GM18511 (cell line): Measurements from ENCODE around the gene BCAP29.

Experiments used
- ATAC-seq: cut with Tn5 transposase; IDR thresholded peaks from one replicate; pipeline ENCODE4 v1.9.1; 2021; ENCODE audit warnings: mild to moderate bottlenecking, moderate library complexity; ENCODE audit not compliant: unreplicated experiment

BCAP29 gene

GRCh38 chr7:107581387-107582013 is 1.5 kb downstream of the BCAP29 start:
- ATAC-seq: no peak

GRCh38 chr7:107582875-107583274 is 2.8 kb downstream of the BCAP29 start:
- ATAC-seq: no peak

- ATAC-seq: no peak
Measured at GRCh38 chr7:107584716-107585115, 4.7 kb downstream of the BCAP29 start.

- ATAC-seq: no peak
Measured at GRCh38 chr7:107588529-107589130, 8.6 kb downstream of the BCAP29 start.

- no peak for ATAC-seq
Measured at GRCh38 chr7:107591421-107591820, 11.4 kb downstream of the BCAP29 start.

GRCh38 chr7:107592361-107593024 is 12.4 kb downstream of the BCAP29 start:
- ATAC-seq: no peak

- no peak for ATAC-seq
Measured at GRCh38 chr7:107593025-107593410, 13.0 kb downstream of the BCAP29 start.

- ATAC-seq: no peak
Measured at GRCh38 chr7:107594961-107595737, 15.1 kb downstream of the BCAP29 start.

- no peak for ATAC-seq
Measured at GRCh38 chr7:107596881-107597581, 17.0 kb downstream of the BCAP29 start.

GRCh38 chr7:107597582-107597916 is 17.5 kb downstream of the BCAP29 start:
- ATAC-seq: no peak

- ATAC-seq: no peak
Measured at GRCh38 chr7:107597953-107598352, 17.9 kb downstream of the BCAP29 start.

- no peak for ATAC-seq
Measured at GRCh38 chr7:107599262-107599661, 19.2 kb downstream of the BCAP29 start.

- ATAC-seq: no peak
Measured at GRCh38 chr7:107600816-107601215, 20.8 kb downstream of the BCAP29 start.

GRCh38 chr7:107605218-107605815 is 25.3 kb downstream of the BCAP29 start:
- ATAC-seq: no peak

- ATAC-seq: no peak
Measured at GRCh38 chr7:107606303-107606702, 26.3 kb downstream of the BCAP29 start.

GRCh38 chr7:107609811-107610261 is 29.8 kb downstream of the BCAP29 start:
- no peak for ATAC-seq

GRCh38 chr7:107610323-107610722 is 30.3 kb downstream of the BCAP29 start:
- ATAC-seq: no peak

- ATAC-seq: no peak
Measured at GRCh38 chr7:107613439-107613838, 33.4 kb downstream of the BCAP29 start.

GRCh38 chr7:107613948-107614347 is 33.9 kb downstream of the BCAP29 start:
- no peak for ATAC-seq

- ATAC-seq: no peak
Measured at GRCh38 chr7:107614425-107614824, 34.4 kb downstream of the BCAP29 start.
